DOHH2 (cell line): ENCODE measurements around the gene YTHDF1.

Experiments
- H3F3A ChIP-seq: fragments of 200-600 bp; sonication (generic), shearing (Covaris generic); 2 replicates; pipeline ENCODE4 v1.6.0; 2016; ENCODE audit warnings: antibody characterized with exemption, mild to moderate bottlenecking; ENCODE audit not compliant: control insufficient read depth, insufficient read depth
- H3K27ac ChIP-seq: fragments of 200-600 bp; sonication (generic); 2 replicates; pipeline ENCODE4 v1.5.1; 2014; ENCODE audit warnings: low read depth, mild to moderate bottlenecking, low read length, moderate library complexity
- H3K27me3 ChIP-seq: fragments of 200-600 bp; sonication (generic); 2 replicates; pipeline ENCODE4 v1.6.1; 2014; ENCODE audit warnings: mild to moderate bottlenecking, low read length, mixed read lengths; ENCODE audit not compliant: control insufficient read depth
- H3K36me3 ChIP-seq: fragments of 200-600 bp; sonication (generic); 2 replicates; pipeline ENCODE4 v1.6.1; 2014; ENCODE audit warnings: mild to moderate bottlenecking, low read length, moderate library complexity, mixed read lengths; ENCODE audit not compliant: control insufficient read depth
- H3K4me1 ChIP-seq: fragments of 200-600 bp; sonication (generic); 2 replicates; pipeline ENCODE4 v1.6.1; 2014; ENCODE audit warnings: mild to moderate bottlenecking, low read length, mixed read lengths; ENCODE audit not compliant: control insufficient read depth
- H3K4me2 ChIP-seq: fragments of 200-600 bp; sonication (generic); 2 replicates; pipeline ENCODE4 v1.6.0; 2014; ENCODE audit warnings: mild to moderate bottlenecking, low read length, moderate library complexity
- H3K4me3 ChIP-seq: fragments of 200-600 bp; sonication (generic); 2 replicates; pipeline ENCODE4 v1.5.1; 2014; ENCODE audit warnings: mild to moderate bottlenecking, low read length, mixed read lengths
- H3K79me2 ChIP-seq: fragments of 200-600 bp; sonication (generic); 2 replicates; pipeline ENCODE4 v1.6.1; 2014; ENCODE audit warnings: mild to moderate bottlenecking, low read length, mixed read lengths; ENCODE audit not compliant: control insufficient read depth
- H3K9me2 ChIP-seq: fragments of 200-600 bp; sonication (generic); replicated peaks from 2 replicates; pipeline ENCODE4 v1.6.1; 2014; ENCODE audit warnings: mild to moderate bottlenecking, low read length, mixed read lengths; ENCODE audit not compliant: control insufficient read depth
- H3K9me3 ChIP-seq: fragments of 200-600 bp; sonication (generic); 2 replicates; pipeline ENCODE4 v1.6.1; 2014; ENCODE audit warnings: antibody characterized with exemption, low read length, mixed read lengths; ENCODE audit not compliant: control insufficient read depth, insufficient read depth
- H4K20me1 ChIP-seq: fragments of 200-600 bp; sonication (generic); 2 replicates; pipeline ENCODE4 v1.6.0; 2014; ENCODE audit warnings: low read depth, mild to moderate bottlenecking, antibody characterized with exemption, low read length, moderate library complexity; ENCODE audit not compliant: control insufficient read depth, insufficient read depth
- EZH2phosphoT487 ChIP-seq: fragments of 200-600 bp; sonication (generic); IDR thresholded peaks from 2 replicates; pipeline ENCODE4 v1.6.1; 2017; ENCODE audit warnings: borderline replicate concordance, mild to moderate bottlenecking, antibody characterized with exemption, low read length, moderate library complexity, mixed read lengths
- TF ChIP-seq, protein P1 (sequence below): fragments of 200-600 bp; sonication (generic); IDR thresholded peaks from one replicate; pipeline ENCODE4 v1.5.1; 2014; ENCODE audit warnings: antibody characterized with exemption, mild to moderate bottlenecking, low read depth, low read length; ENCODE audit not compliant: poor library complexity, severe bottlenecking

Gene YTHDF1

DNA sequence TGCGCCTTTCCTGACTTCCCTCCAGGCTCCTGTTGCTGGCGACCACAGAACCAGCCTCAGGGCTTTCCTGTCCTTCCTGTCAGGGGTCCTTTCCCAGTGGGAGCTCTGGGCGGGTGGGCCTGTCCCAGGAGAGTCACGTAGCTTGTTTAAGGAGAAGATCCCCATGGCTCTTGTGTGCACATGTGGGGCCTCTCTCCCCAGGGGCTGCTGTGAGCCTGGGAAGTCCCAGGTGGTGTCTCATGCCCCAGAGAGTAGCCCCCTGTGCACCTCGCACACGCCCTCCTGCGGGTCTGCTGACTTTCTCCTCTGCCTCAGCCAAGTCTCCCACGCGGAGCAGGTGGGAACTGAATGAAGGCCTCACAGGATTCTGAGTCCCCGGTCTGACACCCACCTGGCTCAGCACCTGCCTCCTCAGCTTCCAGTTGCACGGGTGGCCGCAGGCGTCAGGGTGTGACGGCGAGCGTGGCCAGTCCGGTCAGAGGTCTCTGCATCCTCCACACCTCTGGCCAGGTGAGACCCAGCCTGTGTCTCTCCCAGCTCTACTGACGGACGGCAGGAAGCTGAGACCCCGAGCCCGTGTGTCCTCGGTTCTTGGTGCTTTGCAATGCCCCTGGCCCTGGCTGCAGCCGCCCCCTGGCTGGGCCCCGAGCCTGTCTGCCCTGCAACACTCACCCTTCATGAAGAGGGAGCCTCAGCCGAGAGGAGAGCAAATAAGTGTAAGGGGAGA is 44.0 kb upstream of the YTHDF1 start:
- Histone ChIP-seq H3K27me3 (peaks cover 6% of the 10 kb centered on the region), H3K4me2 (no peak overlapping the region), H3K9me3 (no peaks in the 10 kb centered on the region), H3F3A (no peaks in the 10 kb centered on the region), H3K36me3 (no peaks in the 10 kb centered on the region), H3K27ac (no peak overlapping the region), H4K20me1 (peaks cover 6% of the 10 kb centered on the region; the same call in 1 of the 2 replicates), H3K4me1 (no peaks in the 10 kb centered on the region), H3K4me3 (no peak overlapping the region), H3K9me2 (no peaks in the 10 kb centered on the region), H3K79me2 (no peaks in the 10 kb centered on the region)
- TF ChIP-seq, protein P1, sequence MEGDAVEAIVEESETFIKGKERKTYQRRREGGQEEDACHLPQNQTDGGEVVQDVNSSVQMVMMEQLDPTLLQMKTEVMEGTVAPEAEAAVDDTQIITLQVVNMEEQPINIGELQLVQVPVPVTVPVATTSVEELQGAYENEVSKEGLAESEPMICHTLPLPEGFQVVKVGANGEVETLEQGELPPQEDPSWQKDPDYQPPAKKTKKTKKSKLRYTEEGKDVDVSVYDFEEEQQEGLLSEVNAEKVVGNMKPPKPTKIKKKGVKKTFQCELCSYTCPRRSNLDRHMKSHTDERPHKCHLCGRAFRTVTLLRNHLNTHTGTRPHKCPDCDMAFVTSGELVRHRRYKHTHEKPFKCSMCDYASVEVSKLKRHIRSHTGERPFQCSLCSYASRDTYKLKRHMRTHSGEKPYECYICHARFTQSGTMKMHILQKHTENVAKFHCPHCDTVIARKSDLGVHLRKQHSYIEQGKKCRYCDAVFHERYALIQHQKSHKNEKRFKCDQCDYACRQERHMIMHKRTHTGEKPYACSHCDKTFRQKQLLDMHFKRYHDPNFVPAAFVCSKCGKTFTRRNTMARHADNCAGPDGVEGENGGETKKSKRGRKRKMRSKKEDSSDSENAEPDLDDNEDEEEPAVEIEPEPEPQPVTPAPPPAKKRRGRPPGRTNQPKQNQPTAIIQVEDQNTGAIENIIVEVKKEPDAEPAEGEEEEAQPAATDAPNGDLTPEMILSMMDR, result no peak
- TF ChIP-seq EZH2phosphoT487, result no peak

DNA sequence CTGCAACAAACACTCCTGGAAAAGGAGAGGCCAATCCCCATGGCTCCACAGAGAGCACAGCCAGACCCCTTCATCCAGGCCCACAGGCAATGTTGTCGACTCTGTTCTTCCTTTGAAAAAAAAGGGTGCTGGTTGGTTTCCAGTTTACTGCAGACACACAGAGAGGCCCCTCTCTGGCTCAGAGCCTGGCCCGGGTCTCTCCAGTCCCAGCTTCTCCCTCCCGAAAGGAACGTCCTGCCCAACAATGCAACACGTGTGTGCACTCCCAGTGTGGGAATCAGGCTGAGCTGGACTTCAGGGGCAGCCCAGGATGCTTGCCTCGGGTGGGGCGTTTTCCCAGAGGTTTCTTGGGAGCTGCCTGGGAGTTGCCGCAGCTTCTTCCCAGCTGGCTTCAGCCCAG is 42.9 kb upstream of the YTHDF1 start:
- Histone ChIP-seq H3K27me3 (peaks cover 8% of the 10 kb centered on the region), H3K79me2 (no peaks in the 10 kb centered on the region), H3K4me3 (no peak overlapping the region), H3K36me3 (no peaks in the 10 kb centered on the region), H3K27ac (no peak overlapping the region), H3F3A (no peaks in the 10 kb centered on the region), H3K4me1 (no peaks in the 10 kb centered on the region), H3K9me3 (no peaks in the 10 kb centered on the region), H3K9me2 (no peaks in the 10 kb centered on the region), H4K20me1 (peaks cover 6% of the 10 kb centered on the region; the same call in 1 of the 2 replicates), H3K4me2 (no peak overlapping the region)
- no peak for TF ChIP-seq EZH2phosphoT487
- TF ChIP-seq, protein P1, result no peak

DNA sequence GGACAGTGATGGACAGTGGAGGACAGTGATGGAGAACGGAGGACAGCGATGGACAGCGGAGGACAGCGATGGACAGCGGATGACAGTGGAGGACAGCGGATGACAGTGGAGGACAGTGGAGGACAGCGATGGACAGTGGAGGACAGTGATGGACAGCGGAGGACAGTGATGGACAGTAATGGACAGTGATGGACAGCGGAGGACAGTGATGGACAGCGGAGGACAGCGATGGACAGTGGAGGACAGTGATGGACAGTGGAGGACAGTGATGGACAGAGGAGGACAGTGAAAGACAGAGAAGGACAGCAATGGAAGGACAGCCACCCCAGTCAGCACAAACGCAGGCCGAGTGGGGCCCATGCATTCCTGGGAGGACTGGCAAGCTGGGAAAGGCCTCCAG is 41.7 kb upstream of the YTHDF1 start:
- TF ChIP-seq, protein P1, result no peak
- no peak for TF ChIP-seq EZH2phosphoT487
- no peaks in the 10 kb centered on the region for H3K36me3 ChIP-seq
- H3K4me3 ChIP-seq, result no peak overlapping the region
- no peaks in the 10 kb centered on the region for H3K9me2 ChIP-seq
- H3K27me3 ChIP-seq, result peaks cover 16% of the 10 kb centered on the region
- H3K79me2 ChIP-seq, result no peaks in the 10 kb centered on the region
- H4K20me1 ChIP-seq, result peaks cover 6% of the 10 kb centered on the region; the same call in 1 of the 2 replicates
- no peak overlapping the region for H3K4me2 ChIP-seq
- no peaks in the 10 kb centered on the region for H3F3A ChIP-seq
- no peaks in the 10 kb centered on the region for H3K4me1 ChIP-seq
- no peak overlapping the region for H3K27ac ChIP-seq
- H3K9me3 ChIP-seq, result no peaks in the 10 kb centered on the region
